Activated naive CD8-positive, alpha-beta T cell treated with anti-CD3 and anti-CD28 coated beads, Interleukin-2, amount 50 U/mL, for 24 hours (primary cell): ENCODE data around the gene ZNRF2.

ENCODE experiments used
- ATAC-seq: fragments of 150-1000 bp; cut with Tn5 transposase; one replicate; pipeline ENCODE4 v1.10.0; 2021
- DNase-seq: peaks from one replicate; pipeline ENCODE4 v3.0.0; 2021
- H3K27ac Mint-ChIP-seq: one replicate; pipeline ENCODE4 v1.8.0; 2021; ENCODE audit warnings: mild to moderate bottlenecking, mixed read lengths
- H3K27me3 Mint-ChIP-seq: one replicate; pipeline ENCODE4 v1.8.0; 2021; ENCODE audit warnings: mixed read lengths
- H3K36me3 Mint-ChIP-seq: one replicate; pipeline ENCODE4 v1.8.0; 2021; ENCODE audit warnings: low read depth, mixed read lengths
- H3K4me1 Mint-ChIP-seq: one replicate; pipeline ENCODE4 v1.8.0; 2021; ENCODE audit warnings: mixed read lengths
- H3K4me3 Mint-ChIP-seq: one replicate; pipeline ENCODE4 v1.8.0; 2021; ENCODE audit warnings: mild to moderate bottlenecking, moderate library complexity, mixed read lengths
- H3K9me3 Mint-ChIP-seq: one replicate; pipeline ENCODE4 v1.8.0; 2021; ENCODE audit warnings: mixed read lengths

Gene ZNRF2

GRCh38 chr7:30284298-30285066 lies at the start of gene ZNRF2:
ZNRF2 (plus strand) TSS chr7:30284597; CDS start chr7:30285358, 761 bp downstream.
- Mint-ChIP-seq H3K27ac (peak within 1 kb of the TSS; percentile 84), H3K9me3 (no peaks in the 10 kb centered on the region), H3K4me1 (peaks cover 44% of the 10 kb centered on the region), H3K27me3 (no peaks in the 10 kb centered on the region), H3K36me3 (peaks cover 8% of the 10 kb centered on the region), H3K4me3 (peak within 1 kb of the TSS; percentile 79)
- peak; percentile 94 for ATAC-seq
- DNase-seq: peak; percentile 98

DNA sequence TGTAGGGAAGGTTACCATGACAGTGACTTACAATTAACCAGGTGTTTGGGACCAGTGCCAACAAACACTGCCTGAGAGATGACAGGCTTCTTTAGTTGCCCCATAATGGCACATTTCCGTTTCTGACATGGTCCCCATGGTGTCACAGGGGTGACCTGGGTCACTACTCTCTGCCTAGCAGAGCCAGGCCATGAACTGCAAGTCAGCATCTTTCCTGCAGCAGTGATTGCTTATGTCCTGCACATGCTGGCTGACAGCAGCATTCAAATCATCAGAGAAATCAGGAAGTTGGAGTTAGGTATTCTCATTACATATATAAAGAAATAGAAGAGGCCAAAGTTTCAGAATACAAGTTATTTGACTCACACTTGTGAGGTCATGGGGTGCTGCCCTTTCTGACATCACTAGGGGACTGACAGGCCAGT lies 47.1 kb upstream of the ZNRF2 start:
- no peak overlapping the region for H3K4me3 Mint-ChIP-seq
- H3K9me3 Mint-ChIP-seq: no peaks in the 10 kb centered on the region
- no peaks in the 10 kb centered on the region for H3K36me3 Mint-ChIP-seq
- H3K27ac Mint-ChIP-seq: no peak overlapping the region
- DNase-seq (no peak), ATAC-seq (no peak)
- H3K4me1 Mint-ChIP-seq: peaks cover 22% of the 10 kb centered on the region
- peaks cover 9% of the 10 kb centered on the region for H3K27me3 Mint-ChIP-seq

- H3K4me1 Mint-ChIP-seq: peaks cover 22% of the 10 kb centered on the region
- H3K36me3 Mint-ChIP-seq: no peaks in the 10 kb centered on the region
- H3K27me3 Mint-ChIP-seq: peaks cover 9% of the 10 kb centered on the region
- no peak overlapping the region for H3K27ac Mint-ChIP-seq
- DNase-seq: peak; percentile 40
- ATAC-seq: peak; percentile 91
- H3K4me3 Mint-ChIP-seq: no peak overlapping the region
- no peaks in the 10 kb centered on the region for H3K9me3 Mint-ChIP-seq
Measured at GRCh38 chr7:30238721-30239441, 45.5 kb upstream of the ZNRF2 start.

DNA sequence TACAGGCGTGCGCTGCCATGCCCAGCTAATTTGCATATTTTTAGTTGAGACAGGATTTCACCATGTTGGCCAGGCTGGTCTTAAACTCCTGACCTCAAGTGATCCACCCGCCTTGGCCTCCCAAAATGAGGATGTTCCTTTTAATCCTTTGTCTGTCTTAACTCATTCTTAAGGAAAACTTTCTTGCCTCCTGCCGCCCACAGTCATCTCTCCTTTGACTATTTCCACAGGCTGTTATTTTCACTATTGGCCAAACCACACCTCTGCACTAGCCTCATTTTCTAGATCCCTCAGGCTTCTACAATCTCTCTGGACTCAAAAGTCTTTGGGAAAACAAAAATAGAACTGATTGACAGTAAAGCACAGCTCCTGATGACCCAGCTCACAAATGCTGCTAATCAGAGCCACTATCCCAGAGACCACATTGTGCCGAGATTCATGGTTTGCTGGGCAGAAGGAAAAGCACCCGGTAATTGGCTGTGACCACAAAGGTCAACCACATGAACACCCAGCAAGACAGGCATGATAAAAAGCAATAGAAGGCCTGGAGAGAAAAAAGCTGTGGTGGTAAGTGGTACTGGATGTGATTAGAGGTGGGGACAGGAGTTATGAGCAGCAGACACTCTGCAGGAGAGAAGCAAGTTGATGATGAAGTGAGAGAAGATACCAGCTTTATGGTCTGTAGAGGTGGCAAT lies 44.1 kb upstream of the ZNRF2 start:
- no peaks in the 10 kb centered on the region for H3K9me3 Mint-ChIP-seq
- no peak overlapping the region for H3K4me3 Mint-ChIP-seq
- no peaks in the 10 kb centered on the region for H3K36me3 Mint-ChIP-seq
- peaks cover 27% of the 10 kb centered on the region for H3K4me1 Mint-ChIP-seq
- ATAC-seq (no peak), DNase-seq (no peak)
- H3K27me3 Mint-ChIP-seq: peaks cover 9% of the 10 kb centered on the region
- peak overlapping the region; percentile 69 for H3K27ac Mint-ChIP-seq

DNA sequence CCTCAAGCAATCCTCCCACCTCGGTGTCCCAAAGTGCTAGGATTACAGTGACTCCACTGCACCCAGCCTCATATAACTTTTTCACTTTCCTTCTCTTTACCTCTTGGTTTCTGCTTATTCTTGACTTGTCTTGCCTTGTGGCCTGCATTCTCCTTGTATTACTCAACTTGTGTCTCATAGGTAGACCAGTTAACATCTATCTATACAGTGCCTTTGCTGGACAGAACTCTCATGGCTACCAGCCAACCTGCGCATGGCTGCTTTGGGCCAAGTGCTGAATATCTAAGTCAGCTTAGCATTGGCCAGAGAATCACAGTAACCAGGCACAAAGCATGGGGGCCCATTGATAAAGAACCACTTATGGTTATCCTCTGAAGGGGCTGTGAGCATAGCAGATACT lies 42.6 kb upstream of the ZNRF2 start:
- H3K27me3 Mint-ChIP-seq: peaks cover 9% of the 10 kb centered on the region
- no peak overlapping the region for H3K4me3 Mint-ChIP-seq
- DNase-seq (no peak), ATAC-seq (no peak)
- H3K36me3 Mint-ChIP-seq: no peaks in the 10 kb centered on the region
- H3K27ac Mint-ChIP-seq: no peak overlapping the region
- H3K9me3 Mint-ChIP-seq: no peaks in the 10 kb centered on the region
- H3K4me1 Mint-ChIP-seq: peaks cover 27% of the 10 kb centered on the region

GRCh38 chr7:30244340-30244739 lies 40.1 kb upstream of the ZNRF2 start:
- peaks cover 19% of the 10 kb centered on the region for H3K4me1 Mint-ChIP-seq
- H3K27ac Mint-ChIP-seq: no peak overlapping the region
- H3K9me3 Mint-ChIP-seq: no peaks in the 10 kb centered on the region
- ATAC-seq: peak; percentile 25
- DNase-seq: peak; percentile 17
- peaks cover 9% of the 10 kb centered on the region for H3K27me3 Mint-ChIP-seq
- no peaks in the 10 kb centered on the region for H3K36me3 Mint-ChIP-seq
- H3K4me3 Mint-ChIP-seq: no peak overlapping the region

DNA sequence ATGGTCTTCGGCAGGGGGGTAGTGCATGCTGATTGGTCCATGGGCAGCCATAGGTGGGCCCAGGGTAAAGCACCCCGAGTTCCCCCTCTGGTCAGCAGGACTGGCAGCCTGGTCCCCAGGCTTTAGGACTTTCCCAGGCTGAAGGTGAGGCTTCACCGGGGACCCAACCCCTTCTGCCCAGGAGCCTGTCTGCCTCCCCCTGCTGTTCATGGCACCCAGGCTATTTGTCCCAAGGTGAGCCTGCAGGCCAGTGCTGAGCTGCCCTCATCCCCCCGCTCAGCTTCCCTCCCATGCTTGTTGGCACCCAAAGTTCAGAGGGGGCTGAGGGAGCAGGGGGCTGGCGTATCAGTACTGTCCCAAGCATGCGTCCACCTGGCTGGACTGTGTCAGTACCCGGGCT lies 38.5 kb upstream of the ZNRF2 start:
- H3K9me3 Mint-ChIP-seq: no peaks in the 10 kb centered on the region
- H3K4me1 Mint-ChIP-seq: peaks cover 17% of the 10 kb centered on the region
- DNase-seq: no peak
- H3K27ac Mint-ChIP-seq: no peak overlapping the region
- no peaks in the 10 kb centered on the region for H3K36me3 Mint-ChIP-seq
- no peak overlapping the region for H3K4me3 Mint-ChIP-seq
- peaks cover 4% of the 10 kb centered on the region for H3K27me3 Mint-ChIP-seq
- no peak for ATAC-seq

GRCh38 chr7:30246392-30246791 lies 38.0 kb upstream of the ZNRF2 start:
- no peak overlapping the region for H3K27ac Mint-ChIP-seq
- ATAC-seq: no peak
- no peak overlapping the region for H3K4me3 Mint-ChIP-seq
- no peaks in the 10 kb centered on the region for H3K36me3 Mint-ChIP-seq
- H3K9me3 Mint-ChIP-seq: no peaks in the 10 kb centered on the region
- peaks cover 17% of the 10 kb centered on the region for H3K4me1 Mint-ChIP-seq
- DNase-seq: no peak
- peaks cover 3% of the 10 kb centered on the region for H3K27me3 Mint-ChIP-seq

DNA sequence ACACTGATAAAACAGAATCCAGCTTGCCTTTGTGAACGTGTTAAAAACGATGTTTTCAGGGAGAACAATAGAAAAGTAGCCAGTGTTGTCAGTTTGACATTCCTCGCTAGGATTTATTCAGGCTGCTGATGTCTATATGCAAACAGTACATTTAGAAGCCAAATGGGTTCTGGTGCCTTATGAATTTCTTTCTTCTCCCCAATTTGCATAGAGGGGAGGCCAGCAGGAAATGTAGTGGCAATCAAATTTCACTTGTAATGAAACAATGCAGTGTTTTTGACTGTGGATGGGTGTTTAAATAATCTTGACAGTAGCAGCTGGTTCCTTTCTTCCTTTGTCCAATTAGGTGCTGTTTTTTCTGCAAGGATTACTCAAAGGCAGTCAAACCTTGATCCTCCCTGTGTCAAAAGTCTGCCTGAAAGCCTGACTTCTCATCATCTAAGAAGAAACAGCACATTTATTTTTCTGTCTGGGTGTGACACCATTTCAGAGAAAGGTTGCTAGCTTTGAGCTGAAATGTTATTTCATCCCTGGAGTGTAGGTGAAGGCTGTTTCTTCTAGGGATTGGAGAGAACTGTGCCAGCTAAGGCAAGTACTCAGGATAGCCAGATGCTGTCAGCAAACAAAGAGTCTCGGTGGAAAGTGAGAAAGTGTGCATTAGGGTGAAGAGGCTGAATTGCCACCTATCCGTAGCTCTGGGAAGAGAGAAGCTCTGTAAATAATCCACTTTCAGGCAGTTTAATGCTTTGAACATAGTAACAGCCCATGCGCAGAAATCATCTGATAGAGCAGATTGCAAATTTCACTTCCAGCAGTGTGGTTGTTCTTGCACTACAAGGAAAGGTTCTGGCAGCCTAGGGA lies 36.6 kb upstream of the ZNRF2 start:
- no peak for DNase-seq
- H3K9me3 Mint-ChIP-seq: no peaks in the 10 kb centered on the region
- H3K4me1 Mint-ChIP-seq: peaks cover 17% of the 10 kb centered on the region
- H3K36me3 Mint-ChIP-seq: no peaks in the 10 kb centered on the region
- no peak for ATAC-seq
- no peak overlapping the region for H3K4me3 Mint-ChIP-seq
- H3K27ac Mint-ChIP-seq: no peak overlapping the region
- H3K27me3 Mint-ChIP-seq: no peaks in the 10 kb centered on the region

GRCh38 chr7:30249316-30249715 lies 35.1 kb upstream of the ZNRF2 start:
- H3K9me3 Mint-ChIP-seq: no peaks in the 10 kb centered on the region
- no peak overlapping the region for H3K27ac Mint-ChIP-seq
- no peak for DNase-seq
- no peak for ATAC-seq
- no peak overlapping the region for H3K4me3 Mint-ChIP-seq
- no peaks in the 10 kb centered on the region for H3K36me3 Mint-ChIP-seq
- peaks cover 16% of the 10 kb centered on the region for H3K4me1 Mint-ChIP-seq
- H3K27me3 Mint-ChIP-seq: no peaks in the 10 kb centered on the region

DNA sequence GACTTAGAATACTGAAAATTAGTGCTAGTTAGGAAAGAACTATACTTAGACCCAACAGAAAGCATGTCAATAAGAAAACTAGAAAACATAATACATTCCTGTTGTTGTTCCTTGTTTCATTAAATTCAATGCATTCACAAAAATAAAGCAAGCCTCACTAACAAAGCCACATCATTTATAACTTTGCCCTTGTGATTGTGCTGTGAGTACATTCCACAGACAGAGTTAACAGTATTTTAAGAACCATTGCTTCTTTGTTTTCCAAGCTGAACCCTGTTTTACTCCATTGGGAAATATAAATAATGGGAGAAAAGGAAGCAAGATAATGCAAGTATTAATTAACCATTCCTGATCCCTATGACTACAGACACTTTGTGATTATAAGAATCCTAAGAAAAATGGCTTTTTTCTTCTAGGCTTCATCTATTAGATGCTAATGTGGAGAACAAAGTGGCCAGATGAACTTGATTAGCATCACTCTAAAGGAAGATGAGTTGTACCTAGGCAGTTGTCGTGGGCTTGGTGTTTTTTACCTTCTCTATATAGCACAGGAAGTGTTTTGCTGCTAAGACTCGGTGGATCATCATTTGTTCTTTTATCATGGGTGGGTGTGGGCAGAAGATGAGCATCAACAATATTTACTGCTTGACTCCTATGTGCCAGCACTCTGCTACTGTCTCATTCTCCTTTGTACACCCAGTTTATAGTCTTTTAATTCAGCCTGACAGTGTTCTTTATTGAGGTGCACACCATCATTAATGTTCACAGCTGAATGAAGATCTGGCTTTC lies 34.2 kb upstream of the ZNRF2 start:
- DNase-seq: no peak
- Mint-ChIP-seq H3K27me3 (peaks cover 2% of the 10 kb centered on the region), H3K9me3 (no peaks in the 10 kb centered on the region)

DNA sequence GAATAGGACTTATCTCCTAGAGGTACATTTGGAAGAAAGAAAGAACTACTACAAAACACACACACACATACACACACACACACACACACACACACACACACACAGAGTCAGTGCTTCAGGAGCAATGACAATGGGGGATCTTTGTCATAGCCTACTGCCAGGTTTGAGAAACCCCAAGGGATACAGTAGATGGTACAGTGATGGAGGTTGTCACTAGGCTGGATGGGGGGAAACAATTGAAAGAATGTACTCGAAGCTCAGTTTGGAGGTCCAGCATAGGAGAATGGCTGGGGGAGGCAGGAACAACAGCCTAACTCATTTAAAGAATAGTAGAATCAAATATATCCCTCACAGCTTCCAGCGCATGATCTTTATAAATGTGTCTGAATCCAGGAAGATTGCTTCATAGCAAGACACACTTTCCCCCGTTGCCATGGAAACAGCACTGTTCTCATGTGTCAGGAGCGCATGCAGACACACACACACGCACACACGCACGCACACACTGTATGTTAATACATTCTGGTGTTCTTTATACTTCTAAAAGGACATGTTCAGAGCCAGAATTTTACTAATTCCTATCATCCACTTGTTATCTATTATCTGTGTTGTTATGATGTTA lies 32.6 kb upstream of the ZNRF2 start:
- ATAC-seq (no peak), DNase-seq (no peak)
- H3K9me3 Mint-ChIP-seq: no peaks in the 10 kb centered on the region
- H3K27ac Mint-ChIP-seq: no peak overlapping the region
- H3K4me1 Mint-ChIP-seq: peaks cover 15% of the 10 kb centered on the region
- no peak overlapping the region for H3K4me3 Mint-ChIP-seq
- no peaks in the 10 kb centered on the region for H3K36me3 Mint-ChIP-seq
- H3K27me3 Mint-ChIP-seq: peaks cover 2% of the 10 kb centered on the region

More for the DNA sequence above, 34.2 kb upstream of the ZNRF2 start:
- no peak overlapping the region for H3K27ac Mint-ChIP-seq
- H3K4me1 Mint-ChIP-seq: peaks cover 15% of the 10 kb centered on the region
- no peak overlapping the region for H3K4me3 Mint-ChIP-seq
- no peaks in the 10 kb centered on the region for H3K36me3 Mint-ChIP-seq
- ATAC-seq: no peak
